Measurements from ENCODE around the gene CAMTA1.

CAMTA1 gene

GRCh38 chr1:7642781-7643529 lies 857.7 kb downstream of the CAMTA1 start:
- H3K4me3 ChIP-seq (ENCODE audit: control insufficient read depth, low read depth, low read length), result no peak overlapping the region
- no peak for DNase-seq (ENCODE audit: low read depth)
- no peak for TF ChIP-seq CTCF (conservative IDR thresholded peaks at IDR 0.05; ENCODE audit: control insufficient read depth, insufficient read depth, low read depth, low read length)

GRCh38 chr1:7643530-7643929 lies 858.3 kb downstream of the CAMTA1 start:
- no peak for DNase-seq (ENCODE audit: low read depth)
- no peak for TF ChIP-seq CTCF (conservative IDR thresholded peaks at IDR 0.05; ENCODE audit: control insufficient read depth, insufficient read depth, low read depth, low read length)
- H3K4me3 ChIP-seq (ENCODE audit: control insufficient read depth, low read depth, low read length), result no peak overlapping the region

DNA sequence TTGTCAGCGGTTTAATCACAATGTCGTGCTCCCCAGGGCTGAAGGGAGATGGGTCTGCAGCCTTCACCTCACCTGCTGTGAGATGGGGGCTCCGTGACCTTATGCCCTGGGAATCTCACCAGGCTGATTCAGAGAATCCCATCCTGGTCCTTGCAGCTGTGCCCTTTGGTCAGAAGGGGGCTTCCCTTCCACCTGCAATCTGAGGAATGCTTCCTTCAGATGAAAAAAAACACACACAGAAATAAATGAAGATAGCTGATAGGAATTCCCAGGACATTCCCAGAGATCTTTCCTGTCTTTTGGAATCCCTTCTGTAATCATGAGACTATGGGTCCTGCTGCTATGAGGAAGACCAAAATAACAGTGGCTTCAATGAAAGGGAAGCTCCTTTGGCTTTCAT lies 858.8 kb downstream of the CAMTA1 start:
- TF ChIP-seq CTCF (conservative IDR thresholded peaks at IDR 0.05; ENCODE audit: control insufficient read depth, insufficient read depth, low read depth, low read length), result no peak
- DNase-seq (ENCODE audit: low read depth), result no peak
- no peak overlapping the region for H3K4me3 ChIP-seq (ENCODE audit: control insufficient read depth, low read depth, low read length)

DNA sequence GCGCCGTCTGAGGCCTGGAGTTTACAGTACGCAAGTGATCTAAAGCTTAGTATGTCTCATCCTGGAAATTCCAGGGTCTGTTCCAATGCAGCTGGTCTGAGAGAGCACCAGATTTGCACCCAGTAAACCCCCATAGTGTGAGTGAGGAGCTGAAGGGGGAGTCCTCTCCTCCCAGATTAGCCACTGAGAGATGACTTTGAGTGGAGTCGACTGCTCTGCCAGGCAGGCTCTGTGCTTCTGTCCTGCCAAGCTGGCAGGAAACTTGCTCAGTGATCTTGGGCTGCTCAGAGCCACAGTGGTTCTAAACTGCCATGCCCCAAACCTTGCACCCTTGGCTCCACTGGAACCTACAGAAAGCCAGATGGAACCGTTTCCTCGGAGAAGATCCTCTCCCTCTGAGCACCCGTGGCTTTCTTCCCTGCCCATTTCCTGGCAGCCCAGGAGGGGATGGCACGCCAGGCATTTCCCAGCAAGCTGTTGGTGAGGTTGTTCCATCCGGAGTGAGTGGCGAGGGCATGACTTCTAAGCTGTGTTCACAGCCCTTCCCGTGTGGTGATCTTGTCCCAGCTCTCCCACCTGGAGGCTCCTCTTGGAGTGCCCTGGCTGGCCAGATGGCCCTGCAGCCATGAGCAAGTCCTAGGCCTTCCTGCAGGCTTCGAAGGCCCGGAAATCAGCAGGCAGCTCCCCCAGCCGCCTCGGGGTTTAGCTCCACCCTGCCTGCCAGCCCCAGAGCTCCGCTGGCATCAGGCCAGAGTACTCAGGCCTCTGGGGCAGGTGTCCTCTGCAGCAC lies 859.9 kb downstream of the CAMTA1 start:
- no peak for TF ChIP-seq CTCF (conservative IDR thresholded peaks at IDR 0.05; ENCODE audit: control insufficient read depth, insufficient read depth, low read depth, low read length)
- DNase-seq (ENCODE audit: low read depth), result no peak
- H3K4me3 ChIP-seq (ENCODE audit: control insufficient read depth, low read depth, low read length), result no peak overlapping the region

DNA sequence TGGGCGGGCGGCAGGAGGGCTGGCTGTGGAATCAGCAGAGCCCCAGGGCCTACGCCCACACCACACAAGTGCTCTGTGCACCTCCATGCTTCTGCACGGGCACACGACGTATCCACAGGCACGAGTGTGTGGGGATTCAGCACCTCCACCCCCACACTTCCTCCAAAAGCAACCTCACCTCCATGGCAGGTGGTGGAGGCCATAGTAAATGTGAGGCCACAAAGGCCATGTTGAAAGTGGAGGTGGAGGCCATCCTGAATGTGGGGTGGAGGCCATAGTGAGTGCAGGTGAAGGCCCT lies 860.4 kb downstream of the CAMTA1 start:
- no peak overlapping the region for H3K4me3 ChIP-seq (ENCODE audit: control insufficient read depth, low read depth, low read length)
- DNase-seq (ENCODE audit: low read depth), result no peak
- TF ChIP-seq CTCF (conservative IDR thresholded peaks at IDR 0.05; ENCODE audit: control insufficient read depth, insufficient read depth, low read depth, low read length), result no peak

DNA sequence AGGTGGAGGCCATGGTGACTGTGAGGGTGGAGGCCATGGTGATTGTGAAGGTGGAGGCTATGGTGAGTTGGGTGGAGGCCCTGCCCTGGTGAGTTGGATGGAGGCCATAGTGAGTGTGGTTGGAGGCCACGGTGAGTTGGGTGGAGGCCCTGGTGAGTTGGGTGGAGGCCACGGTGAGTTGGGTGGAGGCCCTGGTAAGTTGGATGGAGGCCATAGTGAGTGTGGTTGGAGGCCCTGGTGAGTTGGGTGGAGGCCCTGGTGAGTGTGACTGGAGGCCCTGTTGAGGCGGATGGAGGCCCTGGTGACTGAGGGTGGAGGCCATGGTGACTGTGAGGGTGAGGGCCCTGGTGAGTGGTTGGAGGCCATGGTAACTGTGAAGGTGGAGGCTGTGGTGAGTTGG lies 860.9 kb downstream of the CAMTA1 start:
- no peak for DNase-seq (ENCODE audit: low read depth)
- H3K4me3 ChIP-seq (ENCODE audit: control insufficient read depth, low read depth, low read length), result no peak overlapping the region
- no peak for TF ChIP-seq CTCF (conservative IDR thresholded peaks at IDR 0.05; ENCODE audit: control insufficient read depth, insufficient read depth, low read depth, low read length)

Measured in fibroblast of mammary gland (primary cell).